Natural killer cell treated with Interleukin-12 subunit alpha and Interleukin-12 subunit beta and Interleukin-15 and Interleukin-18, amount 100 ng/mL, for 72 hours (primary cell): ENCODE data around the gene LLPH. TPM values are rescaled to one million over a fixed set of nuclear protein-coding genes. Genes with fewer than 3 reads are reported as not detected.

Experiments
- ATAC-seq, 2 donors: fragments of 150-1000 bp; cut with Tn5 transposase in 1 of 2; sonication (Bioruptor Pico), chemical (Tn5 transposase) in 1 of 2; 2 replicates each; pipeline ENCODE4 v1.10.0; 2021
- DNase-seq: peaks from one replicate; pipeline ENCODE4 v3.0.0; 2022; ENCODE audit warnings: low spot score
- H3K27ac Mint-ChIP-seq, 2 donors: 1 replicate in 1 of 2; 2 replicates in 1 of 2; pipeline ENCODE4 v1.8.0; 2022; ENCODE audit warnings: mixed read lengths in 2 of 2, mild to moderate bottlenecking in 1 of 2, moderate library complexity in 1 of 2
- H3K27me3 Mint-ChIP-seq, 2 donors: 1 replicate in 1 of 2; 2 replicates in 1 of 2; pipeline ENCODE4 v1.8.0; 2022; ENCODE audit warnings: mixed read lengths in 2 of 2
- H3K36me3 Mint-ChIP-seq: one replicate; pipeline ENCODE4 v1.8.0; 2022; ENCODE audit warnings: mixed read lengths
- H3K4me1 Mint-ChIP-seq, 2 donors: 1 replicate in 1 of 2; 2 replicates in 1 of 2; pipeline ENCODE4 v1.8.0; 2022; ENCODE audit warnings: low read depth in 2 of 2, mixed read lengths in 2 of 2, mild to moderate bottlenecking in 1 of 2
- H3K4me3 Mint-ChIP-seq: one replicate; pipeline ENCODE4 v1.8.0; 2022; ENCODE audit warnings: mixed read lengths
- H3K9me3 Mint-ChIP-seq: 2 replicates; pipeline ENCODE4 v1.8.0; 2022; ENCODE audit warnings: mixed read lengths
- total RNA-seq, 2 donors: library from RNA; stranded (reverse); gene quantifications; one replicate each; pipeline ENCODE4 v1.2.3, GENCODE V29; 2022

The LLPH gene
- total RNA-seq, 2 donors from 2014 or later: 24.1 to 34.9 TPM

GRCh38 chr12:66159123-66159522 lies 28.6 kb upstream of the LLPH start:
- H3K27ac Mint-ChIP-seq: peak overlapping the region in 1 of 2 donors; percentile 3
- peaks cover 15% of the 10 kb centered on the region for H3K36me3 Mint-ChIP-seq

GRCh38 chr12:66156654-66157053 lies 26.1 kb upstream of the LLPH start:
- H3K27me3 Mint-ChIP-seq: no peaks in the 10 kb centered on the region
- DNase-seq (no peak), ATAC-seq (no peak)
- peaks cover 6% of the 10 kb centered on the region for H3K36me3 Mint-ChIP-seq
- H3K9me3 Mint-ChIP-seq: no peaks in the 10 kb centered on the region
- no peak overlapping the region for H3K27ac Mint-ChIP-seq
- H3K4me1 Mint-ChIP-seq: peaks cover 31 to 32% of the 10 kb centered on the region in 2 donors
- no peak overlapping the region for H3K4me3 Mint-ChIP-seq

More at GRCh38 chr12:66159123-66159522, 28.6 kb upstream of the LLPH start:
- H3K4me3 Mint-ChIP-seq: no peak overlapping the region
- no peaks in the 10 kb centered on the region for H3K9me3 Mint-ChIP-seq
- H3K4me1 Mint-ChIP-seq: peaks cover 49 to 56% of the 10 kb centered on the region in 2 donors
- DNase-seq (no peak), ATAC-seq (no peak)
- H3K27me3 Mint-ChIP-seq: no peaks in the 10 kb centered on the region

- Mint-ChIP-seq H3K27me3 (no peaks in the 10 kb centered on the region), H3K4me1 (peaks cover 26 to 30% of the 10 kb centered on the region in 2 donors), H3K9me3 (no peaks in the 10 kb centered on the region), H3K27ac (no peak overlapping the region), H3K4me3 (no peak overlapping the region), H3K36me3 (peaks cover 4% of the 10 kb centered on the region)
- ATAC-seq (no peak), DNase-seq (no peak)
These were observed 24.2 kb upstream of the LLPH start for GRCh38 chr12:66154776-66155175.

GRCh38 chr12:66152732-66153131 lies 22.2 kb upstream of the LLPH start:
- no peaks in the 10 kb centered on the region for H3K9me3 Mint-ChIP-seq
- H3K4me3 Mint-ChIP-seq: no peak overlapping the region
- H3K4me1 Mint-ChIP-seq: peaks cover 18 to 27% of the 10 kb centered on the region in 2 donors
- no peak for DNase-seq
- H3K27me3 Mint-ChIP-seq: no peaks in the 10 kb centered on the region
- peaks cover 6% of the 10 kb centered on the region for H3K36me3 Mint-ChIP-seq
- ATAC-seq: no peak
- no peak overlapping the region for H3K27ac Mint-ChIP-seq

GRCh38 chr12:66149702-66150398 lies 19.3 kb upstream of the LLPH start:
- no peak overlapping the region for H3K4me3 Mint-ChIP-seq
- H3K36me3 Mint-ChIP-seq: peaks cover 6% of the 10 kb centered on the region
- DNase-seq: no peak
- H3K9me3 Mint-ChIP-seq: no peaks in the 10 kb centered on the region
- no peak for ATAC-seq
- no peaks in the 10 kb centered on the region for H3K27me3 Mint-ChIP-seq
- no peak overlapping the region for H3K27ac Mint-ChIP-seq
- H3K4me1 Mint-ChIP-seq: peaks cover 14 to 17% of the 10 kb centered on the region in 2 donors

- Mint-ChIP-seq H3K27ac (peak overlapping the region; percentile 81 to 93), H3K36me3 (peaks cover 26% of the 10 kb centered on the region), H3K4me3 (peak overlapping the region; percentile 41), H3K4me1 (peaks cover 23 to 27% of the 10 kb centered on the region in 2 donors), H3K9me3 (peaks cover 6% of the 10 kb centered on the region), H3K27me3 (no peaks in the 10 kb centered on the region)
- no peak for DNase-seq
- ATAC-seq: peak; percentile 87 to 93
These were observed 14.5 kb upstream of the LLPH start for GRCh38 chr12:66144791-66145754.

GRCh38 chr12:66143868-66144267 lies 13.3 kb upstream of the LLPH start:
- Mint-ChIP-seq H3K27me3 (no peaks in the 10 kb centered on the region), H3K27ac (peak overlapping the region; percentile 81 to 93), H3K36me3 (peaks cover 36% of the 10 kb centered on the region), H3K4me3 (no peak overlapping the region), H3K4me1 (peaks cover 23 to 28% of the 10 kb centered on the region in 2 donors), H3K9me3 (peaks cover 7% of the 10 kb centered on the region)
- ATAC-seq: no peak
- DNase-seq: no peak

GRCh38 chr12:66142826-66143225 lies 12.3 kb upstream of the LLPH start:
- peaks cover 30% of the 10 kb centered on the region for H3K36me3 Mint-ChIP-seq

GRCh38 chr12:66141299-66141698 lies 10.7 kb upstream of the LLPH start:
- ATAC-seq: no peak
- Mint-ChIP-seq H3K36me3 (peaks cover 30% of the 10 kb centered on the region), H3K27ac (no peak overlapping the region), H3K4me3 (no peak overlapping the region), H3K27me3 (no peaks in the 10 kb centered on the region), H3K9me3 (peaks cover 7% of the 10 kb centered on the region), H3K4me1 (peaks cover 18 to 28% of the 10 kb centered on the region in 2 donors)
- DNase-seq: no peak

More at GRCh38 chr12:66142826-66143225, 12.3 kb upstream of the LLPH start:
- DNase-seq: no peak
- peaks cover 7% of the 10 kb centered on the region for H3K9me3 Mint-ChIP-seq
- no peak for ATAC-seq
- peaks cover 18 to 28% of the 10 kb centered on the region in 2 donors for H3K4me1 Mint-ChIP-seq
- no peak overlapping the region for H3K4me3 Mint-ChIP-seq
- H3K27ac Mint-ChIP-seq: peak overlapping the region in 1 of 2 donors; percentile 93
- H3K27me3 Mint-ChIP-seq: no peaks in the 10 kb centered on the region

- DNase-seq (no peak), ATAC-seq (no peak)
- Mint-ChIP-seq H3K27me3 (no peaks in the 10 kb centered on the region), H3K4me3 (no peak overlapping the region), H3K27ac (no peak overlapping the region), H3K4me1 (peaks cover 17 to 23% of the 10 kb centered on the region in 2 donors), H3K36me3 (peaks cover 30% of the 10 kb centered on the region), H3K9me3 (peaks cover 7% of the 10 kb centered on the region)
These were observed 10.2 kb upstream of the LLPH start for GRCh38 chr12:66140731-66141130.

- ATAC-seq (no peak), DNase-seq (no peak)
- Mint-ChIP-seq H3K27ac (no peak overlapping the region), H3K36me3 (peaks cover 30% of the 10 kb centered on the region), H3K4me3 (no peak overlapping the region), H3K4me1 (peaks cover 5 to 9% of the 10 kb centered on the region in 2 donors), H3K9me3 (peaks cover 7% of the 10 kb centered on the region), H3K27me3 (no peaks in the 10 kb centered on the region)
These were observed 8.8 kb upstream of the LLPH start for GRCh38 chr12:66139328-66139727.

GRCh38 chr12:66137937-66138336 lies 7.4 kb upstream of the LLPH start:
- peaks cover 29% of the 10 kb centered on the region for H3K36me3 Mint-ChIP-seq
- DNase-seq (no peak), ATAC-seq (no peak)
- H3K4me3 Mint-ChIP-seq: no peak overlapping the region
- no peaks in the 10 kb centered on the region for H3K27me3 Mint-ChIP-seq
- H3K4me1 Mint-ChIP-seq: peaks cover 0 to 6% of the 10 kb centered on the region in 2 donors
- peaks cover 7% of the 10 kb centered on the region for H3K9me3 Mint-ChIP-seq
- no peak overlapping the region for H3K27ac Mint-ChIP-seq

GRCh38 chr12:66132408-66132807 lies 1.9 kb upstream of the LLPH start:
- ATAC-seq (no peak), DNase-seq (no peak)
- Mint-ChIP-seq H3K4me1 (peaks cover 24 to 30% of the 10 kb centered on the region in 2 donors), H3K9me3 (no peaks in the 10 kb centered on the region), H3K27me3 (no peaks in the 10 kb centered on the region), H3K36me3 (peaks cover 25% of the 10 kb centered on the region), H3K4me3 (peak overlapping the region; percentile 60), H3K27ac (peak overlapping the region in 1 of 2 donors; percentile 41)
